HG03571 (cell line): Measurements from ENCODE around the gene SPPL2C.

Experiments used
- ATAC-seq: cut with Tn5 transposase; IDR thresholded peaks from one replicate; pipeline ENCODE4 v1.9.1; 2021; ENCODE audit not compliant: unreplicated experiment

Gene SPPL2C

DNA sequence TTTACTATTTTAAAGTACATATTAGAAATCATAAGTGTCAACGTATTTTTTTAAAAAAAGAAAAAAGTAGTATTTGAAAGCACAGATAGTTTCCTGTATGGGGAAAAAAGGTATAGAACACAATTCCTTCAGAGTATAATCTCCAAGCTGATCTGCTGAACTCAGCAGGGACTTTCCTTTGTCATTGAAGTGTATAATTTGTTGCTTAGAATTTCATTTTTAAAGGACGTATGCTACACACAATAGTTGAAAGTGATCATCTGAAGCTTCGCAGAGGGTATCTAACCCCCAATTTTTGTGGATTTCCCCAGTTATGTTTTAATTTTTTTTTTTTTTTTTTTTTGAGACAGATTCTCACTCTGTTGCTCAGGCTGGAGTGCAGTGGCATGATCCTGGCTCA is 29.5 kb downstream of the SPPL2C start:
- no peak for ATAC-seq

DNA sequence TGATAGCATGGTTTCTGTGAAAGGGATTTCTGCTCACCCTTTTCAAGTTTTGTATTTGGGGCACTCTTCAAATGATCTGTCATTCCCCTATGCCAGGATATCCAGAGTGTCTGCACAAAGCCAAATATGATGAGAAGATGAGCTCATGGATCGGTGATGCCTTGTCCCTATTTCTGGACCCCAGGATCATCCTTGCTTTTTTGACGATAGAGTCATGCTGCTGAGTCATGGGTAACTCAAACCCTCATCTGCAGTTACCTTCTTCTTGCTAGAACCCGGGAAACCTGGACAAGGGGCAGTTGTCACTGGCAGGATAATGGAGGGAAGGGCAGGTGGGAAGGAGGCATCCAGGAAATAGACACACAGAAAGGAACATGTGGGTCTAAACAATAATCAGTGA is 31.9 kb downstream of the SPPL2C start:
- no peak for ATAC-seq

DNA sequence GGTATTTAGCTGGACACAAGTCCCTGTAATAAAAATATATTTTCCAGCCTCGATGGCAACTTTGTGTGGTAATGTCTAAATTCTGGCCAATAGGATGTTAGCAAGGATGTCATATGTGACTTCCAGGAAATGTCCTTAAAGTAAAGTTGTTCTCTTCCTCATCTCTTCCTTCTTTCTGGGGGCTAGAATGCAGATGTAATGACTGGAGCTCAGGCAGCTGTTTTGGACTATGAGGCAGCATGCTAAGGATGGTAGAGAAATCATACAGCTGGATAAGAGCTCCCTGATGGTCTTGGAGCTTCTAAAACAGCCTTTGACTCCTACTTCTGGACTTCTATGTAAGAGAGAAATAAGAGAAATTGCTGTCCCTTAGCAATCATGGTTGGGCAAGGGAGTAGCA is 32.8 kb downstream of the SPPL2C start:
- no peak for ATAC-seq

DNA sequence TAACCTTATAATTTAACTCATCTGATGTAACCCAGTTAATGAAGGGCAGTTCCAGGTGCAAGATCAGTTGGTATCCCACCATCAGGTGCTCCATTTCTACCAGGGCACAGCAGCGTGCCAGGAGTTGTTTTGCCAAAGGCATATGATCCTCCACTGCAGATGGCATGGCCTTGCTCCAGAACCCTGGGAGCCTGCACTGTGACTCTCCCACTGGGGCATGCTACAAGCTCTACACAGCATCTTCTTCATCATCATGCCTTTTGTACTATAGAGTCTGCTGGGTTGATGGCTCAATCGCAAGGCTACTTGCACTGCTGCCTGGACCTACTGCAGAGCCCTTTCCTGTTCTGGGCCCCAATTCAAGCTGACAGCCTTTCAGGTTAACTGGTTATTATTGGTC is 38.4 kb downstream of the SPPL2C start:
- no peak for ATAC-seq

- ATAC-seq = no peak
Observed at GRCh38 chr17:45886852-45887251, 42.2 kb downstream of the SPPL2C start.

GRCh38 chr17:45888392-45888791 is 43.7 kb downstream of the SPPL2C start:
- no peak for ATAC-seq

DNA sequence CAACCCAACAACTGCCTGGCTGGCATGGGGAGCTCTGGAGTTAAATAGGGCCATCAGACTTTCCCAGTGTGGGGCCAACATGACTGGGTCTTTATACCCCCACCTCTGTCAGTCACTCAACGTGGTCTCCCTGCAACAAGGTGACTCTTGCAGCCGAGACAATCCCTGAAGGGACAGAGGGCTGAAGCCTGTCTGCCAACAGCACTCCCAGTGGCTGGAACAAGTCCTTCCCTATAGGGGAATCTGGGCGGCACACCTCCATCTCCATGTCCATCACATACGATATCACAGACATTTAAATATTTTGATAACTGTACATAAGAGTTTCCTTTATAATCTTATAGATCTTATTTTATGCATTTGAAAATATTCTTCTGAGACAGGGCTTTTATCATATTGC is 44.9 kb downstream of the SPPL2C start:
- no peak for ATAC-seq

DNA sequence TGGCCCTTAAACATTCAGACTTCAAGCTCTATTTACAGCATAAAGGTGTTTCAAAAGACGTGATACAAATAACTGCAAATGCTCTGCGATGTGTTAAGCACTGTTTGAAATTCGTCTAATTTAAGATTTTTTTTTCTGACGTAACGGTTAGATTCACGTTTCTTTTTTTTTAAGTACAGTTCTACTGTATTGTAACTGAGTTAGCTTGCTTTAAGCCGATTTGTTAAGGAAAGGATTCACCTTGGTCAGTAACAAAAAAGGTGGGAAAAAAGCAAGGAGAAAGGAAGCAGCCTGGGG is 49.0 kb downstream of the SPPL2C start:
- no peak for ATAC-seq

- ATAC-seq = no peak
Observed at GRCh38 chr17:45894022-45894784, 49.5 kb downstream of the SPPL2C start, which contains the start of gene MAPT. MAPT (plus strand) TSS chr17:45894554; CDS start chr17:45962338, 67,784 bp downstream.

GRCh38 chr17:45895304-45895968 is 50.8 kb downstream of the SPPL2C start:
- no peak for ATAC-seq

DNA sequence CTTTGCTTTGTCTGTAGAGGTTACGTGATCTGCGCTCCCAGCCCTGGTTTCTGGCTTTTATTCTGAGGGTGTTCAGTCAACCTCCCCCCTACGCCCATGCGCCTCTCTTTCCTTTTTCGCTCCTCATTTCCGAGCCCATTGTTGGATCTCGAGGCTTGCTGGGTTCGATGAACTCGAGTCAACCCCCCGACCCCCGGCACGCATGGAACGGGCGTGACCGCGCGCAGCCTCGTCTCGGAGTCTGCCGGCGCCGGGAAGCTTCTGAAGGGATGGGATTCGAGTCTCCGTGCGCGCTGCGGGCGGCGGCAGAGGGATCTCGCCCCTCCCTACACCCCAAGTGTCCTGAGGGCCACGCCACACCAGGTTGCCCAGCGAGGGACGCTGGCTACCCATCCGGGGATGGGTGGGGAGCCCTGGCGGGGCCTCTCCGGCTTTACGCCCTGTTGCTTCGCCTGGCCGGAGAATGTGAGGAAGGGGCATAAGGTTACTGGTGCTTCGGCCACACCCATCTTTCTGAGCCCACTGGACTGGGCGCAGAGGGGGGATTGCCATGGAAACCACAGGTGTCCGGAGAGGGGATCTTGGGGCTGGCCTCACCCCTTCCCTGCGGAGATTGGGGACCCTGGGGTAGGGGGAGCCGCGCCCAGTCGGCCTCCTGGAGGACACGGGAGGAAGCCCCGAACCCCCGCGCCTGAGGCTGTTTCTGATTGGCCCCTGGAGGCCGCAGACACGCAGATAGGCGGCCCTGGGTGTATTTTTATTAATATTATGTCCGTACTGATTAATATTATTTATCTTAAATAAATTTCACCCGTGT is 51.5 kb downstream of the SPPL2C start:
- no peak for ATAC-seq
